BLaER1 treated with 17β-estradiol and CSF1 and Interleukin-3, amounts not matched to agents 10 nM and 100 nM (cell line): ENCODE measurements around the gene FOXK2.
A peak's percentile ranks its signal among the peaks of the same experiment; 100 is the strongest.
"Not testable (repeated sequence)": the region's sequence is repeated elsewhere in the genome, so short reads cannot be mapped to it uniquely, and the experiment has no call there.

Experiments used
- H3K27ac ChIP-seq, 11 experiments: shearing (Covaris generic); formaldehyde crosslinking; 2 replicates each; pipeline ENCODE4 v1.8.1; 2022
- H3K27me3 ChIP-seq, 11 experiments: shearing (Covaris generic); formaldehyde crosslinking; 2 replicates each; pipeline ENCODE4 v1.8.1; 2022
- H3K36me3 ChIP-seq, 11 experiments: shearing (Covaris generic); formaldehyde crosslinking; 2 replicates each; pipeline ENCODE4 v1.8.1; 2022
- H3K4me1 ChIP-seq, 10 experiments: shearing (Covaris generic); formaldehyde crosslinking; 2 replicates each; pipeline ENCODE4 v1.8.1; 2022
- H3K4me2 ChIP-seq, 11 experiments: shearing (Covaris generic); formaldehyde crosslinking; 2 replicates each; pipeline ENCODE4 v1.8.1; 2022
- H3K4me3 ChIP-seq, 10 experiments: shearing (Covaris generic); formaldehyde crosslinking; 2 replicates each; pipeline ENCODE4 v1.8.1; 2022
- H3K9ac ChIP-seq, 11 experiments: shearing (Covaris generic); formaldehyde crosslinking; 2 replicates each; pipeline ENCODE4 v1.8.1; 2022
- H3K9me3 ChIP-seq, 11 experiments: shearing (Covaris generic); formaldehyde crosslinking; replicated peaks in 1 of 11; 2 replicates each; pipeline ENCODE4 v1.8.1; 2022
- H4K20me1 ChIP-seq, 11 experiments: shearing (Covaris generic); formaldehyde crosslinking; 2 replicates each; pipeline ENCODE4 v1.8.1; 2022
- Cebpa-rat ChIP-seq, 11 experiments: shearing (Covaris generic); IDR thresholded peaks; 2 replicates each; pipeline ENCODE4 v1.8.1; 2022

FOXK2 gene

DNA sequence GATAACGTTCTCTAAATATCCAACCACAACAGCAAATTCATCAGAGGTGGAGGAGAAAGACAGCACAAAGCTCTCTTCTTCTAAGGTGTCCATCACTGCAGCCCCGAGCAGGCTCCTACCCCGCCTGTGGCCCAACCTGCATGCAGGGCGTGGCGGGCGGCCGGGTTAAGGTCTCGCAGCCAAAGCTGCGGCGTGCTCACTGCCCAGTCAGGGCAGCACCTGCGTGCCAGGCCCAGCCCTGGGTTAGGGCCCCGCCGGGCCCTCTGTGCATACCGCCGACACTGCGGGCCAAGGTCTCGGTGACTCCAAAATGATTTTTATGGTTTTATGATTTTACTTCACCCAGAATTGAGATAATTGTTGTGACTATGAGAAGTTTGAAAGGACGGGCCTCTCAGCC lies 57.8 kb downstream of the FOXK2 start:
- Histone ChIP-seq H3K4me1 (peaks cover 7 to 16% (median 13%) of the 10 kb centered on the region in 10 experiments; a peak in 19 of 20 replicates), H3K36me3 (peaks cover 70 to 87% (median 78%) of the 10 kb centered on the region in 11 experiments), H4K20me1 (peaks cover 17 to 88% (median 39%) of the 10 kb centered on the region in 11 experiments; a peak in 17 of 22 replicates), H3K4me2 (no peak overlapping the region), H3K4me3 (no peak overlapping the region), H3K9ac (no peak overlapping the region), H3K27ac (no peak overlapping the region), H3K9me3 (no peaks in the 10 kb centered on the region), H3K27me3 (no peaks in the 10 kb centered on the region)
- TF ChIP-seq Cebpa-rat (IDR thresholded peaks at IDR 0.05), result no peak

- H3K9ac ChIP-seq, H3K27me3 ChIP-seq, H3K9me3 ChIP-seq, H3K4me3 ChIP-seq, H3K27ac ChIP-seq, H3K4me2 ChIP-seq: not testable (repeated sequence)
- H3K4me1 ChIP-seq, result peaks cover 17 to 43% (median 34%) of the 10 kb centered on the region in 10 experiments
- H3K36me3 ChIP-seq, result peaks cover 70 to 87% (median 79%) of the 10 kb centered on the region in 11 experiments
- H4K20me1 ChIP-seq, result peaks cover 12 to 89% (median 46%) of the 10 kb centered on the region in 11 experiments; a peak in 16 of 22 replicates
These were observed 60.4 kb downstream of the FOXK2 start for GRCh38 chr17:82579969-82580368.

DNA sequence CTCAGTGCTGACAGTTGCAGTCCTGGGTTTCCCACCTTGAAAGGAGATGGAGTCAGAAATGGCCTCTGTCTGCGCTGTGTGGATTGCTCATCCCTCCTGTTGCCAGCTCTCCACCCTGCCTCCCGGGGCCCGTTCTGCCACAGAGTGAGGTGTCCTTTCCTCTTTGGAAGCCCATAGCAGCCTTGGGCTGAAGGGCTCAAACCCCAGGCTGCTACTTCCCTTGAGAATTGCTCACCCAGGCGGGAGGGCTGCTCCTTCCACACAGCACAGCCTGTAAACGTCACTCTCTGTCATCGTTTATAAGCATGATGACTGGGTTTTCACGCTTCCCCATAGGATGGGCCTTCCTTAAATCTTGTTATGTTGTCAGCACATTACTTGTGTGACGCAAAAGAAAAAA lies 62.7 kb downstream of the FOXK2 start:
- Histone ChIP-seq H3K9me3 (no peaks in the 10 kb centered on the region), H3K27ac (peak overlapping the region in 8 of 11 experiments; percentile 2 to 51 (median 36); a peak in 11 of 22 replicates), H3K4me3 (no peak overlapping the region), H3K4me2 (peak overlapping the region in 8 of 11 experiments; percentile 16 to 65 (median 31); a peak in 13 of 22 replicates), H3K36me3 (peaks cover 60 to 81% (median 71%) of the 10 kb centered on the region in 11 experiments), H3K9ac (peak overlapping the region in 8 of 11 experiments; percentile 0 to 56 (median 30); a peak in 5 of 22 replicates), H3K27me3 (no peaks in the 10 kb centered on the region), H4K20me1 (peaks cover 11 to 70% (median 43%) of the 10 kb centered on the region in 11 experiments; a peak in 16 of 22 replicates), H3K4me1 (peaks cover 26 to 57% (median 44%) of the 10 kb centered on the region in 10 experiments)
- TF ChIP-seq Cebpa-rat (IDR thresholded peaks at IDR 0.05), result no peak

- peaks cover 7 to 65% (median 38%) of the 10 kb centered on the region in 11 experiments; a peak in 16 of 22 replicates for H4K20me1 ChIP-seq
These were observed 63.2 kb downstream of the FOXK2 start for GRCh38 chr17:82582709-82583108.

DNA sequence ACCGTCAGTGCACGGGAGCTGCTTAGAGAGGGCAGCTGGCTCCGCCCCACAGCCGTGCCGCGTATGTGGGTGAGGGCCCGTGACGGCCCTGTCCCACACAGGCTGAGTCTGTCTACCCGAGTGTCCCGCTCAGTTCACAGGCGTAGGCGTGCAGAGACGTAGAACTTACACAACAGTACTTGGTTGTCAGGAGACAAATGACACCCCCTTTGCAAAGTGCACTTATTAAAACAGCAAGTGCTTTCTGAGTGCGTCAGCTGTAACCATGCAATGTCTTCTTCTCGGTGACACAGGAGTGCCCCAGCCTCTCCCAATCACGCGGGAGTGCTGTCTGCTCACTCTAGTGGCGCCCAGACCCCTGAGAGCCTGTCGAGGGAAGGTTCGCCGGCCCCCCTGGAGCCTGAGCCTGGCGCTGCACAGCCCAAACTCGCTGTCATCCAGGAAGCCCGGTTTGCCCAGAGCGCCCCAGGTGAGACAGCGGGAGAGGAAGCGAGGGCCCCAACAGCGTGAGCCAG lies 64.2 kb downstream of the FOXK2 start:
- TF ChIP-seq Cebpa-rat (IDR thresholded peaks at IDR 0.05), result no peak
- peak overlapping the region in 4 of 11 experiments; percentile 3 to 68 (median 39); a peak in 6 of 22 replicates for H3K27ac ChIP-seq
- H3K4me3 ChIP-seq, result no peak overlapping the region
- H4K20me1 ChIP-seq, result peaks cover 4 to 55% (median 32%) of the 10 kb centered on the region in 11 experiments; a peak in 15 of 22 replicates
- H3K27me3 ChIP-seq, result no peaks in the 10 kb centered on the region
- H3K9me3 ChIP-seq, result no peaks in the 10 kb centered on the region
- peak overlapping the region in 6 of 11 experiments; percentile 5 to 20 (median 14); a peak in 3 of 22 replicates for H3K4me2 ChIP-seq
- H3K4me1 ChIP-seq, result peaks cover 41 to 72% (median 59%) of the 10 kb centered on the region in 10 experiments
- peaks cover 59 to 82% (median 70%) of the 10 kb centered on the region in 11 experiments for H3K36me3 ChIP-seq
- peak overlapping the region in 2 of 11 experiments; percentile 14 to 18; a peak in 2 of 22 replicates for H3K9ac ChIP-seq

More at GRCh38 chr17:82582709-82583108, 63.2 kb downstream of the FOXK2 start:
- Histone ChIP-seq H3K27me3 (no peaks in the 10 kb centered on the region), H3K36me3 (peaks cover 58 to 82% (median 70%) of the 10 kb centered on the region in 11 experiments), H3K4me2 (peak overlapping the region in 2 of 11 experiments; percentile 21 to 60; a peak in 2 of 22 replicates), H3K9me3 (no peaks in the 10 kb centered on the region), H3K4me1 (peaks cover 31 to 62% (median 49%) of the 10 kb centered on the region in 10 experiments), H3K4me3 (no peak overlapping the region), H3K27ac (peak overlapping the region in 6 of 11 experiments; percentile 9 to 51 (median 36); a peak in 3 of 22 replicates), H3K9ac (peak overlapping the region in 1 of 11 experiments; percentile 0; a peak in 2 of 22 replicates)
- no peak for TF ChIP-seq Cebpa-rat (IDR thresholded peaks at IDR 0.05)

- H3K27ac ChIP-seq, result peak overlapping the region in 8 of 11 experiments; percentile 78 to 99 (median 98); a peak in 13 of 22 replicates
These were observed 66.5 kb downstream of the FOXK2 start for GRCh38 chr17:82585935-82586575.

GRCh38 chr17:82586576-82587233 lies 67.2 kb downstream of the FOXK2 start:
- H3K36me3 ChIP-seq, result peaks cover 58 to 84% (median 71%) of the 10 kb centered on the region in 11 experiments
- no peaks in the 10 kb centered on the region for H3K9me3 ChIP-seq
- peaks cover 63 to 92% (median 86%) of the 10 kb centered on the region in 10 experiments for H3K4me1 ChIP-seq
- peak overlapping the region; percentile 55 to 100 (median 77) for H3K4me2 ChIP-seq
- peak overlapping the region; percentile 52 to 99 (median 95); a peak in 21 of 22 replicates for H3K27ac ChIP-seq
- no peaks in the 10 kb centered on the region for H3K27me3 ChIP-seq
- peaks cover 0 to 36% (median 24%) of the 10 kb centered on the region in 11 experiments; a peak in 15 of 22 replicates for H4K20me1 ChIP-seq
- peak in 3 of 11 experiments; percentile 7 to 42 (median 38); a peak in 2 of 22 replicates for TF ChIP-seq Cebpa-rat (IDR thresholded peaks at IDR 0.05)
- peak overlapping the region in 8 of 10 experiments; percentile 13 to 55 (median 46); a peak in 14 of 20 replicates for H3K4me3 ChIP-seq
- peak overlapping the region; percentile 36 to 83 (median 69); a peak in 19 of 22 replicates for H3K9ac ChIP-seq

More at GRCh38 chr17:82585935-82586575, 66.5 kb downstream of the FOXK2 start:
- not testable (repeated sequence) for H3K9me3 ChIP-seq, H3K27me3 ChIP-seq
- peaks cover 0 to 43% (median 29%) of the 10 kb centered on the region in 11 experiments; a peak in 15 of 22 replicates for H4K20me1 ChIP-seq
- H3K4me3 ChIP-seq, result peak overlapping the region in 3 of 10 experiments; percentile 34 to 55 (median 52); a peak in 3 of 20 replicates
- H3K4me1 ChIP-seq, result peaks cover 63 to 92% (median 82%) of the 10 kb centered on the region in 10 experiments
- H3K36me3 ChIP-seq, result peaks cover 58 to 88% (median 73%) of the 10 kb centered on the region in 11 experiments
- H3K9ac ChIP-seq, result peak overlapping the region in 4 of 11 experiments; percentile 69 to 83 (median 78); a peak in 7 of 22 replicates
- peak overlapping the region; percentile 55 to 100 (median 77); a peak in 20 of 22 replicates for H3K4me2 ChIP-seq
